ENCODE results near the gene NUP210L. TPM values are rescaled to one million over a fixed set of nuclear protein-coding genes. Genes with fewer than 3 reads are reported as not detected.

NUP210L gene
- total RNA-seq, 2 donors from 2014 or later, result 0.07 to 0.11 TPM

DNA sequence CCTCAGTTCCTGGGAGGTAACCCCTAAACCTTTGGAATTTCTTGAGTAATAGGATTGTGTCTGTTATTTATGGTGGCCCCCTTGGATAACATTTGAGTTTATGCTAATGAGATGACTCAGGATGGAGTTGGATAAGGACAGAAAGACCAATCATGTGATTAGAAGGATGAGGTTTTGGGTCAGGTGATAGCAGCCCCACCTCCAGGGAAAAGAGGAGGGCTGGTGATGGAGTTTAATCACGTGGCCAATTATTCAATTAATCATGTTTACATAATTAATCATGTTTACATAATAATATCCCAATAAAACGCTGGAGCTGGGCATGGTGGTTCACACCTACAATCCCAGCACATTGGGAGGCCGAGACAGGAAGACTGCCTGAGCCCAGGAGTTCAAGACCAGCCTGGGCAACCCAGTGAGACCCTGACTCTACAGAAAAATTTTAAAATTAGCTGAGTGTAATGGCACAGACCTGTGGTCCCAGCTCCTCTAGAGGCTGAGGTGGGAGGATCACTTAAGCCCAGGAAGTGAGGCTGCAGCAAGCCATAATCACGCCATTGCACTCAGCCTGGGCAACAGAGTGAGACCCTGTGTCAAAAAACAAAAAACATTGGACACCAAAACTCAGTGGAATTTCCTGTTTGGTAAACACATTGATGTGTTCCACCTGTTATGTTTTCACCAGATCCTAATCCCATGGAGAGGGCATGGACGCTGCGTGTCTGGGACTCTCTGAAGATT is 73.3 kb downstream of the NUP210L start:
- H3K27ac Mint-ChIP-seq, result no peak overlapping the region
- H3K36me3 Mint-ChIP-seq (ENCODE audit: low read depth), result no peaks in the 10 kb centered on the region
- no peak overlapping the region for H3K4me3 Mint-ChIP-seq
- no peaks in the 10 kb centered on the region for H3K36me3 ChIP-seq (ENCODE audit: control insufficient read depth, insufficient read depth, low read length)
- WGBS, 2 experiments (ENCODE audit: insufficient coverage in 1 of 2, insufficient read length in 1 of 2), result 86 to 89% methylated on average over 4 to 5 of the region's 6 CpGs
- no peaks in the 10 kb centered on the region for H3K4me1 Mint-ChIP-seq
- H3K9me3 ChIP-seq (ENCODE audit: control insufficient read depth, low read length), result peaks cover 7% of the 10 kb centered on the region
- peaks cover 6% of the 10 kb centered on the region for H3K27me3 Mint-ChIP-seq (ENCODE audit: insufficient read depth)
- H3K9ac ChIP-seq (ENCODE audit: extremely low read depth, low read length, poor library complexity, severe bottlenecking), result no peak overlapping the region
- DNase-seq, result no peak
- no peak overlapping the region for H3K27ac ChIP-seq (ENCODE audit: low read depth, low read length)
- peaks cover 19% of the 10 kb centered on the region for H3K9me3 Mint-ChIP-seq
- no peaks in the 10 kb centered on the region for H3K27me3 ChIP-seq (ENCODE audit: control insufficient read depth, insufficient read depth, low read length, poor library complexity, severe bottlenecking)
- TF ChIP-seq CTCF (conservative IDR thresholded peaks at IDR 0.05), result no peak
- H3K4me3 ChIP-seq (ENCODE audit: low read length), result no peak overlapping the region
- H3K4me1 ChIP-seq (ENCODE audit: control insufficient read depth, insufficient read depth, low read length), result no peaks in the 10 kb centered on the region

DNA sequence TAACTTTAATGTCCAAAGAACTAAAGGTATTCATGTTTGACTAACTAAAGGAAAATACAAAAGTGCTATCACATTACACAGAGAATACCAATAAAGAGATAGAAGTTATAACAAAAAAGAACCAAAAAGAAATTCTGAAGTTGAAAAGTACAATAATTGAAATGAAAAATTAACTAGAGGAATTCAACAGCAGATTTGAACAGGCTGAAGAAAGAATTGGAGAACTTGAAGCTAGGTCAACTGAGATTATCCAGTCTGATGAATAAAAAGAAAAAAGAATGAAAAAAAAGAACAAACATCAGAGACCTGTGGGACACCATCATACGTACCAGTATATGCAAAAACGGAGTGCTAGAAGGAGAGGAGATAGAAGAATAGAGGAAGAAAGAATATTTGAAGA is 78.5 kb downstream of the NUP210L start:
- Histone ChIP-seq H3K36me3 (ENCODE audit: control insufficient read depth, insufficient read depth, low read length) (no peaks in the 10 kb centered on the region), H3K27me3 (ENCODE audit: control insufficient read depth, insufficient read depth, low read length, poor library complexity, severe bottlenecking) (no peaks in the 10 kb centered on the region), H3K4me3 (ENCODE audit: low read length) (no peak overlapping the region), H3K27ac (ENCODE audit: low read depth, low read length) (no peak overlapping the region), H3K4me1 (ENCODE audit: control insufficient read depth, insufficient read depth, low read length) (no peaks in the 10 kb centered on the region), H3K9ac (ENCODE audit: extremely low read depth, low read length, poor library complexity, severe bottlenecking) (no peak overlapping the region), H3K9me3 (ENCODE audit: control insufficient read depth, low read length) (no peaks in the 10 kb centered on the region)
- H3K4me1 Mint-ChIP-seq, result no peaks in the 10 kb centered on the region
- peaks cover 6% of the 10 kb centered on the region for H3K27me3 Mint-ChIP-seq (ENCODE audit: insufficient read depth)
- DNase-seq, result no peak
- no peaks in the 10 kb centered on the region for H3K9me3 Mint-ChIP-seq
- H3K36me3 Mint-ChIP-seq (ENCODE audit: low read depth), result no peaks in the 10 kb centered on the region
- H3K27ac Mint-ChIP-seq, result no peak overlapping the region
- no peak overlapping the region for H3K4me3 Mint-ChIP-seq
- no peak for TF ChIP-seq CTCF (conservative IDR thresholded peaks at IDR 0.05)
- 97 to 100% methylated on average over 2 of the region's 2 CpGs for WGBS, 2 experiments (ENCODE audit: insufficient coverage in 1 of 2, insufficient read length in 1 of 2)

DNA sequence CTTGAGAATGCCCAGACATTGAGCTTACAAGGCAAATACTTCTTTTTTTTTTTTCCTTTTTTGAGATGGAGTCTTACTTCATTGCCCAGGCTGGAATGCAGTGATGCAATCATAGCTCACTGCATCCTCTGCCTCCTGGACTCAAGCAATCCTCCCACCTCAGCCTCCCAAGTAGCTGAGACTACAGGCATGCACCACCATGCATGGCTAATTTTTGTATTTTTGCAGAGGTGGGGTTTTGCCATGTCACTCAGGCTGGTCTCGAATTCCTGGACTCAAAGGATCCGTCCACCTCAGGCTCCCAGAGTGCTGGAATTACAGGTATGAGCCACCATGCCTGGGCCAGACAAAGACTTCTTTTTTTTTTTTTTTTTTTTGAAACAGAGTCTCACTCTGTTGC is 79.1 kb downstream of the NUP210L start:
- H3K27me3 ChIP-seq (ENCODE audit: control insufficient read depth, insufficient read depth, low read length, poor library complexity, severe bottlenecking), result no peaks in the 10 kb centered on the region
- WGBS, 2 experiments (ENCODE audit: insufficient coverage in 1 of 2, insufficient read length in 1 of 2), result 69 to 83% methylated on average over 2 of the region's 2 CpGs
- no peaks in the 10 kb centered on the region for H3K4me1 Mint-ChIP-seq

More for the DNA sequence above, 79.1 kb downstream of the NUP210L start:
- Mint-ChIP-seq H3K36me3 (ENCODE audit: low read depth) (no peaks in the 10 kb centered on the region), H3K27me3 (ENCODE audit: insufficient read depth) (peaks cover 6% of the 10 kb centered on the region), H3K4me3 (no peak overlapping the region), H3K9me3 (no peaks in the 10 kb centered on the region), H3K27ac (no peak overlapping the region)
- Histone ChIP-seq H3K36me3 (ENCODE audit: control insufficient read depth, insufficient read depth, low read length) (no peaks in the 10 kb centered on the region), H3K4me3 (ENCODE audit: low read length) (no peak overlapping the region), H3K4me1 (ENCODE audit: control insufficient read depth, insufficient read depth, low read length) (no peaks in the 10 kb centered on the region), H3K9ac (ENCODE audit: extremely low read depth, low read length, poor library complexity, severe bottlenecking) (no peak overlapping the region), H3K27ac (ENCODE audit: low read depth, low read length) (no peak overlapping the region), H3K9me3 (ENCODE audit: control insufficient read depth, low read length) (no peaks in the 10 kb centered on the region)
- TF ChIP-seq CTCF (conservative IDR thresholded peaks at IDR 0.05), result no peak
- DNase-seq, result no peak

All from endodermal cell (in vitro differentiated cells).